ENCODE measurements around the gene TPSD1.
A peak's percentile ranks its signal among the peaks of the same experiment; 100 is the strongest.
"Not testable (repeated sequence)": the region's sequence is repeated elsewhere in the genome, so short reads cannot be mapped to it uniquely, and the experiment has no call there.

Gene TPSD1

DNA sequence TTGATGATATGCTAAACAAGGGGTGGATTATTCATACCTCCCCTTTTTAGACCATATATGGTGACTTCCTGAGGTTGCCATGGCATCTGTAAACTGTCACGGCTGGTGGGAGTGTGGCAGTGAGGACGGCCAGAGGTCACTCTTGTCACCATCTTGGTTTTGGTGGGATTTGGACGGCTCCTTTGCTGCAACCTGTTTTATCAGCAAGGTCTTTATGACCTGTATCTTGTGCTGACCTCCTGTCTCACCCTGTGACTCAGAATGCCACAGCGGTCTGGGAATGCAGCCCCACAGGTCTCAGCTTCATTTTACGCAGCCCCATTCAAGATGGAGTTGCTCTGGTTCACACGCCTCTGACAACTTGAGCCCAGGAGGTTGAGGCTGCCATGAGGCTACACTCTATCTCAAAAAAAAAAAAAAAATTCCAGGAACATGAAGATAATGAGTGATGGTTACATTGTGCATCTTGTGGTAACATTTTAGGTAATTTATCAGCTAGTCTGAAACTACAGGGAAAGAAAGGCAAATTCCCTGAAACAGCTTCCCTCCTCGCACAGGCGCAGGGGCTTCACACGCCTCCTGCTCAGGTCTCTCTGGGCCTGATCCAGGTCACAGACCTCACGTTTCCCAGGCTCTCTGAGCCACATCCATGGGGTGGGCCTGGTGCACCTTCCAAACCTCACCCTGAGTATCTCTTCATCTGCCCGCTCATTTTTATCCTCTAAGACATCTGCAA is 38.2 kb downstream of the TPSD1 start:
- no peak for DNase-seq (ENCODE audit: low read depth, low spot score)
- H3K27ac ChIP-seq: no peak overlapping the region

DNA sequence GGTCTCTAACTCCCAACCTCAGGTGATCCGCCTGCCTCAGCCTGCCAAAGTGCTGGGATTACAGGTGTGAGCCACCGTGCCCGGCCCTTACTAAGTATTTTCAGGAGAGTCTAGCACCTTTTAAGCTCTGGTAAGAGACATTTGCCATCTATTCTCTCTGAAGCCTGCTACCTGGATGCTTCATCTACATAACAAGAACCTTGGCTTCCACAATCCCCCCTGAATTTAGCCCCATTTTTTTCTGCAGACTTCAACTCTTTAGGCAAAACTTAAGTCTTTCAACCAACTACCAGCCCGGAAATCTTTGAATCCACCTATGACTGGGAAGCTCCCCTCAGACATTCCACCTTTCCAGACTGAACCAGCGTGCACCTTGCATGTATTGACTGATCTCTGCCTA is 39.6 kb downstream of the TPSD1 start:
- no peak for DNase-seq (ENCODE audit: low read depth, low spot score)
- H3K27ac ChIP-seq: peak overlapping the region; percentile 37

DNA sequence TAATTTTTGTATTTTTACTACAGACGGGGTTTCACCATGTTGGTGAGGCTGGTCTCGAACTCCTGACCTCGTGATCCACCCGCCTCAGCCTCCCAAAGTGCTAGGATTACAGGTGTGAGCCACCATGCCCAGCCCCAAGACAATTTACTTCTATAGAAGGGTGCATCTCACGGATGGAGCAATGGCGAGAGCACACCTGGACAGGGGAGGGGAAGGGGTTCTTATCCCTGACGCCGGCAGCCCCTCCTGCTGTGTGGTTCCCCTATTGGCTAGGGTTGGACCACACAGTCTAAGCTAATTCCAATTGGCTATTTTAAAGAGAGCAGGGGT is 40.8 kb downstream of the TPSD1 start:
- peak overlapping the region; percentile 90 for H3K27ac ChIP-seq
- DNase-seq (ENCODE audit: low read depth, low spot score): not testable (repeated sequence)

DNA sequence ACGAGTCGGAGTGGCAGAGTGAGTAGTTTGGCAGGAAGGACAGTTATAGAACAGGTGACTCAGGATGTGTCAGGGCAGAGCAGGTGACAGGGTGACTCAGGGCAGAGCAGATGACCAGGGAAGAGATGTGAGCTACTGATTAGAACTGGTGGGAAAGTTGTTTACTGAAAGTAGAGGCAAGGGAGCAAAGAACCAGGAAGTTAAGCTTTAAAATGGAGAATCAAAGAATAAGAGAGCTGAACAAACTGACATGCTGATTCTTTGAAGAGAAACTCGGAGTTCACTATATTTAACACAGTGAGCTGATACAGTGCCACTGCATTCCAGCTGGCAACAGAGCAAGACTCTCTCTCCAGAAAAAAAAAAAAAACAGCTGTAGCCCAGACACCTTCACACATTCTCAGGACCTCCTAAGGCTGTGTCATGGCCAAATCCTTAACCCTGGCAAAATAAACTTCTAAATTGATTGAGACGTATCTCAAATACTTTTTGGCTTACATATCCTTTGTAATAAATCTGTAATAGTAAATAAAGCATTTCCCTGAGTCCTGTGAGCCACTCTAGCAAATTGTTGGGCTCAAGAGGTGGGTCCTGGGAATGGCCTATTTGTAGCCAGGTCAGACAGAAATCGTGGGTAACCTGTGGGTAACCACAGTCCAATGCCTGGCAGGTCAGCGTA is 41.3 kb downstream of the TPSD1 start:
- H3K27ac ChIP-seq: peak overlapping the region; percentile 90
- DNase-seq (ENCODE audit: low read depth, low spot score): peak; percentile 89

DNA sequence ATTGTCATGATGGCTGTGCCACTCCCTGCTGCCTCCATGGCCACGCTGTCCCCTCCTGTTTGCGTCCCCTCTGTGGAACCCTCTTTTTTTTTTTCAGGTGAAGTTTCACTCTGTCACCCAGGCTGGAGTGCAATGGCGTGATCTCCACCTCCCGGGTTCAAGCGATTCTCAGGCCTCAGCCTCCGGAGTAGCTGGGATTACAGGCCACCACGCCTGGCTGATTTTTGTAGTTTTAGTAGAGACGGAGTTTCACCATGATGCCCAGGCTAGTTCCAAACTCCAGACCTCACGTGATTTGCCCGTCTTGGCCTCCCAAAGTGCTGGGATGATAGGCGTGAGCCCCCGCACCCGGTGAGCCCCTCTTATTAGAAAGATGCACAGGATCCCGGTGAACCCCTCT is 42.5 kb downstream of the TPSD1 start:
- DNase-seq (ENCODE audit: low read depth, low spot score): no peak
- H3K27ac ChIP-seq: no peak overlapping the region

GRCh38 chr16:1299012-1299867 is 43.4 kb downstream of the TPSD1 start:
- no peak overlapping the region for H3K27ac ChIP-seq

DNA sequence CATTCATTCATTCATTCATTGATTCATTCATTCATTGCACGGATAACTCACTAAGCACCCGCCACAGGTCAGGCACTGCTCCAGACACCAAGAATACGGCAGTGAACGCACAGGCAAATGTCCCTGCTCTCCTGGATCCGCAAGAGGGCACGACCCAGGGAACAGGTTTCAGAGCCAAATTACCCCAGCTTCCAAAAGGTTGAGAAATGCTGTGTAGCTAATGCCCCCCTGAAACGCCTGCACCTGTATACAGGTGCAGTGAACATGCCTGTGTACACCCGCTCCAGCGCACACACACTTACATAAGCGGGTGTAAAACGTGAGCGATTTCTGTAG is 44.0 kb downstream of the TPSD1 start:
- H3K27ac ChIP-seq: no peak overlapping the region
- no peak for DNase-seq (ENCODE audit: low read depth, low spot score)

More at GRCh38 chr16:1299012-1299867, 43.4 kb downstream of the TPSD1 start:
- no peak for DNase-seq (ENCODE audit: low read depth, low spot score)

- DNase-seq (ENCODE audit: low read depth, low spot score): no peak
Measured at GRCh38 chr16:1300664-1301476, 45.0 kb downstream of the TPSD1 start.

GRCh38 chr16:1301562-1301961 is 45.7 kb downstream of the TPSD1 start:
- no peak for DNase-seq (ENCODE audit: low read depth, low spot score)

More at GRCh38 chr16:1300664-1301476, 45.0 kb downstream of the TPSD1 start:
- H3K27ac ChIP-seq: no peak overlapping the region

GRCh38 chr16:1305823-1306222 is 50.0 kb downstream of the TPSD1 start:
- H3K27ac ChIP-seq: no peak overlapping the region
- no peak for DNase-seq (ENCODE audit: low read depth, low spot score)

More at GRCh38 chr16:1301562-1301961, 45.7 kb downstream of the TPSD1 start:
- H3K27ac ChIP-seq: no peak overlapping the region

DNA sequence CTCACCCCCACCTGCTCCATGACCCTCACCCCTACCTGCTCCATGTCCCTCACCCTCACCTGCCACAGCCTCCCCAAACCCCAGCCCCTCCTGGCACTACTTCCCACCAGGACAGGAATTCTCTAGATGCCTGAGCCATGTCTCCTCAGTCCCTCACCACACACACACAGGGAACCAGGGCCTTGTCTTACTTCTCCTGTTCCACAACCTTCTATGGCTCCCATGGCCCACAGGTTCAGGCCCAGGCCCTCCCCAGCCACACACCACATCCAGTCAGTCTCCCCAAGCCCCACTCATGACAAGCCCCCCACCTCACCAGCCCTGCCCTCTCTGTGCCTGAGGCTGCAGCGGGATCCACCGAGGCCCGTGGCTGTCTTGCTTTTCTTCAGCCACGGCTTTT is 50.5 kb downstream of the TPSD1 start:
- DNase-seq (ENCODE audit: low read depth, low spot score): no peak
- H3K27ac ChIP-seq: no peak overlapping the region

DNA sequence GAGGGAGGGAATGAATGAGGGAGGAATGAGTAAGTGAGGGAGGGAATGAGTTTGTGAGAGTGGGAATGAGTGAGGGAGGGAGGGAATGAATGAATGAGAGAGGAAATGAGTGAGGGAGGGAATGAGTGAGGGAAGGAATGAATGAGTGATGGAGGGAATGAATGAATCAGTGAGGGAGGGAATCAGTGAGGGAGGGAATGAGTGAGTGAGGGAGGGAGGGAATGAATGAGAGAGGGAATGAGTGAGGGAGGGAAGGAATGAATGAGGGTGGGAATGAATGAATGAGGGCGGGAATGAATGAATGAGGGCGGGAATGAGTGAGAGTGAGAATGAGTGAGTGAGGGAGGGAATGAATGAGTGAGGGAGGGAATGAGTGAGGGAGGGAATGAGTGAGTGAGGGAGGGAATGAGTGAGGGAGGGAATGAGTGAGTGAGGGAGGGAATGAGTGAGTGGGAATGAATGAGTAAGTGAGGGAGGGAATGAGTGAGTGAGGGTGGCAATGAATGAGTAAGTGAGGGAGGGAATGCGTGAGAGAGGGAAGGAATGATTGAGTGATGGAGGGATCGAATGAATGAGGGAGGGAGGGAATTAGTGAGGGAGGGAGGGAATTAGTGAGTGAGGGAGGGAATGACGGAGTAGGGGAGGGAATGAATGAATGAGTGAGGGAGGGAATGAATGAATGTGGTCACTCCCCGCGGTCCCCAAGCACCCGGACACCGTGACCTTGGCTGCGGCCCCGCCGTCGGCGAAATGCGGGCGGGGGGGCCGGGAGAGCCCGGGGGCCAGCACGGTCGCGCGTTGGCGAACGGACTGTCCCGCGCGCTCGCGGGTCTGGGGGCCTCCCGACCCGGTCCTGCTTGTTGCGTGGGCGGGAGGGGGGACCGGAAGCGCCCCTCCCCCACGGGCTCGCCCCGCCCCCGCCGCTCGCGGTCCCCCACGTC is 52.4 kb downstream of the TPSD1 start:
- peak; percentile 12 for DNase-seq (ENCODE audit: low read depth, low spot score)
- H3K27ac ChIP-seq: peak overlapping the region; percentile 94
